ENCODE measurements around the gene DPP4. TPM values are rescaled to one million over a fixed set of nuclear protein-coding genes. Genes with fewer than 3 reads are reported as not detected.

Gene DPP4
- total RNA-seq, 1 donor from 2014 or later: 0.82 TPM

GRCh38 chr2:162113776-162114168 lies 39.8 kb upstream of the DPP4 start:
- TF ChIP-seq CTCF (conservative IDR thresholded peaks at IDR 0.05): no peak
- no peak for DNase-seq (ENCODE audit: low read depth, low spot score)
- Mint-ChIP-seq H3K36me3 (ENCODE audit: low read depth) (peaks cover 7% of the 10 kb centered on the region), H3K27ac (ENCODE audit: unreplicated experiment) (no peak overlapping the region), H3K4me1 (no peaks in the 10 kb centered on the region), H3K4me3 (no peak overlapping the region), H3K27me3 (ENCODE audit: low read depth) (no peaks in the 10 kb centered on the region), H3K9me3 (peaks cover 6% of the 10 kb centered on the region)

- no peak for DNase-seq (ENCODE audit: low read depth, low spot score)
- Mint-ChIP-seq H3K4me3 (no peak overlapping the region), H3K9me3 (peaks cover 6% of the 10 kb centered on the region), H3K27ac (ENCODE audit: unreplicated experiment) (no peak overlapping the region), H3K36me3 (ENCODE audit: low read depth) (peaks cover 7% of the 10 kb centered on the region), H3K4me1 (peaks cover under 1% of the 10 kb centered on the region), H3K27me3 (ENCODE audit: low read depth) (no peaks in the 10 kb centered on the region)
- TF ChIP-seq CTCF (conservative IDR thresholded peaks at IDR 0.05): no peak
Measured at GRCh38 chr2:162113088-162113775, 39.2 kb upstream of the DPP4 start.

- no peak overlapping the region for H3K4me3 Mint-ChIP-seq
- no peak for TF ChIP-seq CTCF (conservative IDR thresholded peaks at IDR 0.05)
- no peak overlapping the region for H3K27ac Mint-ChIP-seq (ENCODE audit: unreplicated experiment)
- H3K36me3 Mint-ChIP-seq (ENCODE audit: low read depth): peaks cover 7% of the 10 kb centered on the region
- no peaks in the 10 kb centered on the region for H3K27me3 Mint-ChIP-seq (ENCODE audit: low read depth)
- H3K9me3 Mint-ChIP-seq: peaks cover 6% of the 10 kb centered on the region
- no peak for DNase-seq (ENCODE audit: low read depth, low spot score)
- peaks cover 3% of the 10 kb centered on the region for H3K4me1 Mint-ChIP-seq
Measured at GRCh38 chr2:162111958-162112850, 38.2 kb upstream of the DPP4 start.

- Mint-ChIP-seq H3K9me3 (peaks cover 3% of the 10 kb centered on the region), H3K27me3 (ENCODE audit: low read depth) (no peaks in the 10 kb centered on the region), H3K4me3 (no peak overlapping the region), H3K36me3 (ENCODE audit: low read depth) (no peaks in the 10 kb centered on the region), H3K4me1 (peaks cover 3% of the 10 kb centered on the region), H3K27ac (ENCODE audit: unreplicated experiment) (no peak overlapping the region)
- no peak for DNase-seq (ENCODE audit: low read depth, low spot score)
- no peak for TF ChIP-seq CTCF (conservative IDR thresholded peaks at IDR 0.05)
Measured at GRCh38 chr2:162107361-162107901, 33.4 kb upstream of the DPP4 start.

GRCh38 chr2:162106746-162107145 lies 32.7 kb upstream of the DPP4 start:
- H3K27ac Mint-ChIP-seq (ENCODE audit: unreplicated experiment): no peak overlapping the region
- H3K27me3 Mint-ChIP-seq (ENCODE audit: low read depth): no peaks in the 10 kb centered on the region
- no peak for DNase-seq (ENCODE audit: low read depth, low spot score)
- H3K36me3 Mint-ChIP-seq (ENCODE audit: low read depth): no peaks in the 10 kb centered on the region
- H3K4me1 Mint-ChIP-seq: peaks cover 3% of the 10 kb centered on the region
- H3K9me3 Mint-ChIP-seq: peaks cover 3% of the 10 kb centered on the region
- no peak for TF ChIP-seq CTCF (conservative IDR thresholded peaks at IDR 0.05)
- no peak overlapping the region for H3K4me3 Mint-ChIP-seq

Measured in neural crest cell (in vitro differentiated cells).